Liver (tissue), 9 donors: Measurements from ENCODE around the gene AGPAT4. TPM values are rescaled to one million over a fixed set of nuclear protein-coding genes. Genes with fewer than 3 reads are reported as not detected.

Source experiments
- DNase-seq: peaks from one replicate; pipeline ENCODE4 v3.0.0-alpha.2; 2017; ENCODE audit warnings: low spot score
- H3K27ac ChIP-seq, 2 donors: one replicate each; pipeline ENCODE4 v1.7.0; 2013; ENCODE audit warnings: inconsistent platforms in 2 of 2, low read length in 2 of 2, control low read depth in 1 of 2, low read depth in 1 of 2, mild to moderate bottlenecking in 1 of 2
- H3K27me3 ChIP-seq, 4 donors: one replicate each; pipeline versions ENCODE4 v1.6.1 to v1.7.0; 2013; ENCODE audit warnings: low read length in 3 of 4, inconsistent platforms in 1 of 4, mild to moderate bottlenecking in 1 of 4, moderate library complexity in 1 of 4; ENCODE audit not compliant: control insufficient read depth in 4 of 4, insufficient read depth in 4 of 4
- H3K36me3 ChIP-seq, 4 donors: one replicate each; pipeline versions ENCODE4 v1.6.1 to v1.7.0; 2013; ENCODE audit warnings: low read length in 3 of 4, mild to moderate bottlenecking in 3 of 4, low read depth in 1 of 4, moderate library complexity in 1 of 4; ENCODE audit not compliant: control insufficient read depth in 4 of 4, insufficient read depth in 3 of 4
- H3K4me1 ChIP-seq, 4 donors: one replicate each; pipeline versions ENCODE4 v1.6.1 to v1.7.0; 2013; ENCODE audit warnings: low read length in 3 of 4, mild to moderate bottlenecking in 3 of 4, moderate library complexity in 1 of 4; ENCODE audit not compliant: control insufficient read depth in 4 of 4, insufficient read depth in 4 of 4
- H3K4me3 ChIP-seq, 3 donors: one replicate each; pipeline versions ENCODE4 v1.6.1 to v1.7.0; 2013; ENCODE audit warnings: low read length in 3 of 3, control low read depth in 1 of 3, low read depth in 1 of 3, mild to moderate bottlenecking in 1 of 3
- H3K9ac ChIP-seq, 2 donors: one replicate each; pipeline ENCODE4 v1.7.0; 2013; ENCODE audit warnings: low read length in 2 of 2, mild to moderate bottlenecking in 2 of 2, moderate library complexity in 2 of 2, control low read depth in 1 of 2, low read depth in 1 of 2
- H3K9me3 ChIP-seq, 4 donors: one replicate each; pipeline versions ENCODE4 v1.6.1 to v1.7.0; 2013; ENCODE audit warnings: low read length in 3 of 4; ENCODE audit not compliant: control insufficient read depth in 4 of 4
- ATF3 ChIP-seq: IDR thresholded peaks from 2 replicates; pipeline ENCODE4 v1.6.1; 2016; ENCODE audit warnings: antibody characterized with exemption
- CTCF ChIP-seq: fragments of 150-350 bp; IDR thresholded peaks from 2 replicates; pipeline ENCODE4 v1.5.1; 2017; ENCODE audit warnings: improper control_type of control experiment, low read depth, low read length; ENCODE audit not compliant: missing input control
- GABPA ChIP-seq, 2 donors: IDR thresholded peaks in 1 of 2; conservative IDR thresholded peaks in 1 of 2; 2 replicates each; pipeline ENCODE4 v1.6.1; 2016; ENCODE audit warnings: antibody characterized with exemption in 2 of 2, mild to moderate bottlenecking in 1 of 2, moderate library complexity in 1 of 2
- MAX ChIP-seq: IDR thresholded peaks from 2 replicates; pipeline ENCODE4 v1.6.1; 2016; ENCODE audit warnings: antibody characterized with exemption
- REST ChIP-seq: IDR thresholded peaks from 2 replicates; pipeline ENCODE4 v1.6.1; 2016; ENCODE audit warnings: antibody characterized with exemption, mild to moderate bottlenecking
- YY1 ChIP-seq: IDR thresholded peaks from 2 replicates; pipeline ENCODE4 v1.6.1; 2016; ENCODE audit warnings: antibody characterized with exemption, mild to moderate bottlenecking
- ZBTB33 ChIP-seq: IDR thresholded peaks from 2 replicates; pipeline ENCODE4 v1.6.1; 2016; ENCODE audit warnings: antibody characterized with exemption
- WGBS: extraction: QIAGEN DNeasy Blood & Tissue Kit; methylation state at CpG from one replicate; pipeline ENCODE4 v1.1.7; 2013; 5-methylcytosine and 5-hydroxymethylcytosine counted together
- polyA plus RNA-seq, 2 donors: library from polyadenylated mRNA; stranded (reverse) in 1 of 2; unstranded in 1 of 2; fragments of 200-250 nt in 1 of 2; fragments of >200 nt in 1 of 2; fragmentation: Nextera tagmentation in 1 of 2; extraction: Ambion mirVana in 1 of 2; gene quantifications; one replicate each; pipeline versions ENCODE4 v1.2.1 to v1.2.3, GENCODE V29; 2013 to 2015
- total RNA-seq, 2 donors: library from RNA; depleted of rRNA; stranded (reverse); fragments of >200 nt; gene quantifications; one replicate each; pipeline ENCODE4 v1.2.3, GENCODE V29; 2014
- donor health status: healthy.
- donor health status: healthy.
- donor health status: healthy.
- donor health status: healthy.
- donor health status: healthy.

Gene AGPAT4
- total and polyA plus RNA-seq, 4 donors, result 0.44 to 17.5 (median 0.69) TPM

- Histone ChIP-seq H3K4me1 (peaks cover 0 to 9% (median 2%) of the 10 kb centered on the region in 4 donors), H3K27ac (no peak overlapping the region), H3K27me3 (no peaks in the 10 kb centered on the region), H3K36me3 (no peaks in the 10 kb centered on the region), H3K9ac (no peak overlapping the region), H3K9me3 (no peaks in the 10 kb centered on the region), H3K4me3 (no peak overlapping the region)
- WGBS, result 85% methylated on average over 5 of the region's 5 CpGs
- DNase-seq, result no peak
- no peak for TF ChIP-seq ATF3
- TF ChIP-seq YY1, result no peak
Observed at GRCh38 chr6:161270116-161270515, 3.7 kb downstream of the AGPAT4 start.

- no peaks in the 10 kb centered on the region for H3K9me3 ChIP-seq
- no peaks in the 10 kb centered on the region for H3K27me3 ChIP-seq
- 98% methylated on average over 6 of the region's 6 CpGs for WGBS
- H3K4me3 ChIP-seq, result no peak overlapping the region
- no peak for TF ChIP-seq CTCF
- TF ChIP-seq MAX, result no peak
- no peak for TF ChIP-seq ATF3
- TF ChIP-seq GABPA (IDR thresholded peaks at IDR 0.05 in 1 of 2, conservative IDR thresholded peaks at IDR 0.05 in 1 of 2), result no peak
- no peak for TF ChIP-seq REST
- TF ChIP-seq ZBTB33, result no peak
- DNase-seq, result no peak
- H3K27ac ChIP-seq, result no peak overlapping the region
- no peak overlapping the region for H3K9ac ChIP-seq
- H3K4me1 ChIP-seq, result peaks cover 0 to 8% (median 1%) of the 10 kb centered on the region in 4 donors
- no peaks in the 10 kb centered on the region for H3K36me3 ChIP-seq
Observed at GRCh38 chr6:161269310-161269709, 4.6 kb downstream of the AGPAT4 start.
